GM06990 (cell line): ENCODE measurements around the gene SPCS3.
"Not testable (repeated sequence)": the region's sequence is repeated elsewhere in the genome, so short reads cannot be mapped to it uniquely, and the experiment has no call there.

Source experiments
- DNase-seq: peaks from one replicate; pipeline ENCODE4 v3.0.0-alpha.2; 2011; ENCODE audit not compliant: insufficient read length; ENCODE audit errors: extremely low read depth
- H3K27me3 ChIP-seq: replicated peaks from 2 replicates; pipeline ENCODE4 v1.6.0; 2011; ENCODE audit warnings: low read length; ENCODE audit not compliant: control insufficient read depth, insufficient read depth
- H3K36me3 ChIP-seq: 2 replicates; pipeline ENCODE4 v1.5.1; 2011; ENCODE audit warnings: low read length; ENCODE audit not compliant: control insufficient read depth, insufficient read depth
- H3K4me3 ChIP-seq: replicated peaks from 2 replicates; pipeline ENCODE4 v1.5.1; 2011; ENCODE audit warnings: low read depth, mild to moderate bottlenecking, control low read depth, low read length
- CTCF ChIP-seq: IDR thresholded peaks from 2 replicates; pipeline ENCODE4 v1.5.1; 2011; ENCODE audit warnings: low read length, control low read depth, mild to moderate bottlenecking, inconsistent platforms; ENCODE audit not compliant: insufficient read depth, poor library complexity, severe bottlenecking

The SPCS3 gene

DNA sequence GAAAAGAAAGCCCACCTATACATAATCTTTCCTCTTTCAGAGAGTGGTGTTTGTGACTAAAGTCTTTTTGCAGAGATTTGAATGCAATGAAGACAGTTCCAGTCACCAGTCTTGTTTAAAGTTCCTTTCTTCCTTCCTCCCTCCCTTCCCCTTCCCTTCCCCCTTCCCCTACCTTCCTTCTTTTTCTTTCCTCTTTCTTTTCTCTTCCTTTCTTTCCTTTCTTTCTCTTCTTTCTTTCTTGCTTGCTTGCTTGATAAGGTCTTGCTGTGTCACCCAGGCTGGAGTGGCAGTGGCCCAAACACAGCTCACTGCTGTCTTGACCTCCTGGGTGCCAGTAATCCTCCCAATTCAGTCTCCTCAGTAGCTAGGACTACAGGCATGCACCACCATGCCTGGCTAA, 31.7 kb upstream of the SPCS3 start:
- no peak for TF ChIP-seq CTCF
- no peak for DNase-seq
- Histone ChIP-seq H3K4me3 (no peak overlapping the region), H3K27me3 (no peaks in the 10 kb centered on the region; the same call in 1 of the 2 replicates), H3K36me3 (no peaks in the 10 kb centered on the region)

DNA sequence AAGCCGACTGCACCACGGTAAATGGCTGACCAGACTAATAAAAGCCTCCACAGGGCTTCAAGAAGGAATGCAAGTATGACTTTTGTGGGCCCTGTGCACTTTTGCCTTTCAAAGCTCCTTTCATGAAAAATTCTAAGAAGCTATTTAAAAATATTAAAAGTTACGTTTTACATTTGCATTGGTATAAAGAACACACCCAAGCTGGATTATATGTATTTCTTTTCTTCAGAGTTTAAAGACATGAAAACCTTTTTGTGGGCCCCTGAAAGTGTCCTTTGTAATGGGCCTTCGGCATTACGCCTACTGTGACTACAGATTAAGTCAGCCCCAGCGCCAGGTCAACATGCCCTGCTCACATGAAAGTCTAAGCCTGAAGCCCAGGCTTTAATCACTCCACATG, 30.2 kb upstream of the SPCS3 start:
- TF ChIP-seq CTCF, result no peak
- Histone ChIP-seq H3K36me3 (no peaks in the 10 kb centered on the region), H3K27me3 (no peaks in the 10 kb centered on the region; the same call in 1 of the 2 replicates), H3K4me3 (no peak overlapping the region)
- no peak for DNase-seq

DNA sequence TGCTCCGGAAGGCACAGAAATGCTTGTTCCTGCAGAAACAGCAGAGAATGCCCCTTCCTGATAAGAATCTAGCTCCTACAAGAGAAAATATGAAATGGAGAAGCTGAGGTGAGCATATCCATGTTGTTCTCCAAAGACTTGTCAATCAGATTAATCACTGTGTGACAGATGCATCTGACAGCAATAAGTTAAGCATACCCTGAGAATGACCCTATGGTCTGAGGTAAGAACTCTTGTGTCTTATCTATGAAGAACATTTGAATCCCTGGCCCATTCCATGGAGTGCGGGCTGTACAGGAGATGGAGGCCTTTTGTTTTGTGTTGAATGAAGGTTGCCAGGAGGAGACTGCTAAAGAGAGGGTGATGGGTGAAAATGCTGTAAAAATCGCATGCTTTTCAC, 29.2 kb upstream of the SPCS3 start:
- no peak overlapping the region for H3K4me3 ChIP-seq
- no peak for TF ChIP-seq CTCF
- DNase-seq, result no peak
- H3K27me3 ChIP-seq, result no peaks in the 10 kb centered on the region; the same call in 1 of the 2 replicates
- no peaks in the 10 kb centered on the region for H3K36me3 ChIP-seq

DNA sequence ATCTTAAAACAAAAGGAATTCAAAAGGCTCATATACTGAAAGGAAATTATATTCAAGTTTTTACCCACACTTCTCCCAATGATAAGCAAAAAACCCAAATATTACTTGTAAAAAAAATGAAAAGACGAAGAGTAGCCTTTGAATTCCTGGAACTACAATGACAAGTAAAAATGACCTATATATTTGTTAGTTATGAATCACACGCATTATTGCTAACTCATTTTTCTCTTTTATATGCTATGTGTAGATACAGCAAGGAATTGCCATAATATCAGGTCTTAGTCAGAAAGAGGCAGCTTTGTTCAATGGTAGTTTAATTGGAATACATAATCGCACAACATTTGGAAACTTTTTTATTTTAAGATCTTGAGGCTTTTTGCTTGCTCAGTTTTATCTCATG, 28.0 kb upstream of the SPCS3 start:
- no peaks in the 10 kb centered on the region for H3K27me3 ChIP-seq
- no peaks in the 10 kb centered on the region for H3K36me3 ChIP-seq
- DNase-seq, result no peak
- H3K4me3 ChIP-seq, result no peak overlapping the region
- no peak for TF ChIP-seq CTCF

GRCh38 chr4:176292920-176293319, 26.8 kb upstream of the SPCS3 start:
- Histone ChIP-seq H3K27me3 (no peaks in the 10 kb centered on the region), H3K36me3 (no peaks in the 10 kb centered on the region), H3K4me3 (no peak overlapping the region)
- DNase-seq, result no peak
- no peak for TF ChIP-seq CTCF

DNA sequence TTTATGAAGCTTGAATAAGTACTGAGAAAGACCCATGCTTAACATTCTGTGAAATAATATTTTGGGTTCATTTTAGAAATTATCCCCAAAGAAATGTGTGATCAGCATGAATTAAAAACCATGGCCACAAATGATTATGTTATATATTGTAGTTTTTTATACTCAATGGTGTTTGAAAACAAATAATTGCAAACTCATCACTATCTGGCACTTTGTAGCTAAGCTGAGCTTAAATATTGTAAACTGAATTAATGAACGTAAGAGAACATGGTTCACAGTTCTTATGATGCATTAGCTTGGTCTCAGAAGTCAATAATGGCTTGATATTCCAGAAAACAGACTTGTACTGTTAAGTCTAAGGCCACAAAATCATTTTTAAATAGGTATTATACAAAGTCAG, 26.1 kb upstream of the SPCS3 start:
- Histone ChIP-seq H3K27me3 (no peaks in the 10 kb centered on the region), H3K4me3 (no peak overlapping the region), H3K36me3 (no peaks in the 10 kb centered on the region)
- no peak for TF ChIP-seq CTCF
- DNase-seq, result no peak

DNA sequence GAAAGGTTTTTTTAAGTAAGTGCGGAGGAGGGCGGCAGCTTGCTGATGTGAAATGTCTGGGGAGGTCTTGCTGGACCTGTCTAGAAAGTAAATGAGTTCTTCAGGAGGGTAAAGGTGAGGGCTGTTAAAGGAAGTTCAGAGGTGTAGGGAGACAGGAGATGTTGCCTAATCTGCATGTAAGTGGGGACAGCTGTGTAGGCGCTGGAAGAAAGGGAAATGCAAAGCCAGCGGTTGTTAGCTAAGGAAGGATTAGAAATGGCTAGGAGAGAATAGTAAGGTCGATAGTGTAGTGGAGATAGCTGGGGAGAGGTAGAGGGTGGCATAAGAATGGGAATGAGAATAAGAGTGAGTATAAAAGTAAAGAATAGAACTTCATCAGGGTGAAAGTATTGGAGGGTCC, 23.9 kb upstream of the SPCS3 start:
- H3K27me3 ChIP-seq, H3K36me3 ChIP-seq, H3K4me3 ChIP-seq, DNase-seq: not testable (repeated sequence)
